ENCODE results near the gene STEAP1B. TPM values are rescaled to one million over a fixed set of nuclear protein-coding genes. Genes with fewer than 3 reads are reported as not detected.
"Not testable (repeated sequence)": the region's sequence is repeated elsewhere in the genome, so short reads cannot be mapped to it uniquely, and the experiment has no call there.

Gene STEAP1B
- total RNA-seq, 4 donors from 2014 or later: 1.6 to 2.2 (median 1.6) TPM

GRCh38 chr7:22541789-22542188 lies 41.8 kb upstream of the STEAP1B start:
- no peak overlapping the region for H3K4me3 ChIP-seq
- H3K27me3 ChIP-seq: peaks cover 0 to 34% (median 2%) of the 10 kb centered on the region in 4 donors
- H3K36me3 ChIP-seq: no peaks in the 10 kb centered on the region
- peak; percentile 21 for DNase-seq (ENCODE audit: extremely low spot score)
- 94% methylated on average over 6 of the region's 6 CpGs for WGBS
- H3K27ac ChIP-seq (replicated peaks in 1 of 4): no peak overlapping the region
- TF ChIP-seq EP300 (IDR thresholded peaks at IDR 0.05): no peak
- TF ChIP-seq POLR2AphosphoS5 (IDR thresholded peaks at IDR 0.05): no peak
- no peak for TF ChIP-seq CTCF (IDR thresholded peaks at IDR 0.05)
- no peak for TF ChIP-seq POLR2A (IDR thresholded peaks at IDR 0.05; ENCODE audit: low read depth)
- H3K9me3 ChIP-seq: no peaks in the 10 kb centered on the region
- H3K4me1 ChIP-seq: no peaks in the 10 kb centered on the region
- intact Hi-C loops (cut with DNase I): no loop called here

- H3K4me3 ChIP-seq; DNase-seq (ENCODE audit: extremely low spot score); H3K4me1 ChIP-seq; H3K36me3 ChIP-seq; H3K27ac ChIP-seq (replicated peaks in 1 of 4); intact Hi-C loops (cut with DNase I); H3K27me3 ChIP-seq; H3K9me3 ChIP-seq: not testable (repeated sequence)
- no CpG with 5 or more reads among the region's 14 CpGs for WGBS
These were observed 28.5 kb upstream of the STEAP1B start for GRCh38 chr7:22528537-22528936.

- H3K27ac ChIP-seq (replicated peaks in 1 of 4); H3K9me3 ChIP-seq; H3K4me1 ChIP-seq; H3K27me3 ChIP-seq; H3K4me3 ChIP-seq; H3K36me3 ChIP-seq; DNase-seq (ENCODE audit: extremely low spot score); intact Hi-C loops (cut with DNase I): not testable (repeated sequence)
- 47% methylated on average over 5 of the region's 5 CpGs for WGBS
These were observed 24.5 kb upstream of the STEAP1B start for GRCh38 chr7:22524353-22524947.

- H3K4me3 ChIP-seq; H3K36me3 ChIP-seq; H3K27ac ChIP-seq (replicated peaks in 1 of 4); H3K9me3 ChIP-seq; H3K4me1 ChIP-seq; DNase-seq (ENCODE audit: extremely low spot score); H3K27me3 ChIP-seq; intact Hi-C loops (cut with DNase I): not testable (repeated sequence)
- TF ChIP-seq CTCF (IDR thresholded peaks at IDR 0.05): peak in 1 of 3 experiments; percentile 41
- 43% methylated on average over 16 of the region's 16 CpGs for WGBS
These were observed 23.7 kb upstream of the STEAP1B start for GRCh38 chr7:22523478-22524352.

GRCh38 chr7:22519560-22519959 lies 19.6 kb upstream of the STEAP1B start:
- H3K27ac ChIP-seq (replicated peaks in 1 of 4); H3K9me3 ChIP-seq; intact Hi-C loops (cut with DNase I); DNase-seq (ENCODE audit: extremely low spot score); H3K36me3 ChIP-seq; H3K27me3 ChIP-seq; H3K4me3 ChIP-seq; H3K4me1 ChIP-seq: not testable (repeated sequence)
- 80% methylated on average over 1 of the region's 1 CpG for WGBS

- H3K9me3 ChIP-seq; H3K4me3 ChIP-seq; H3K4me1 ChIP-seq; H3K27ac ChIP-seq (replicated peaks in 1 of 4); DNase-seq (ENCODE audit: extremely low spot score); H3K27me3 ChIP-seq; H3K36me3 ChIP-seq; intact Hi-C loops (cut with DNase I): not testable (repeated sequence)
- WGBS: 83% methylated on average over 4 of the region's 4 CpGs
These were observed 17.0 kb upstream of the STEAP1B start for GRCh38 chr7:22516950-22517349.

GRCh38 chr7:22514963-22515362 lies 15.0 kb upstream of the STEAP1B start:
- H3K9me3 ChIP-seq; H3K27ac ChIP-seq (replicated peaks in 1 of 4); H3K27me3 ChIP-seq; H3K36me3 ChIP-seq; H3K4me1 ChIP-seq; DNase-seq (ENCODE audit: extremely low spot score); intact Hi-C loops (cut with DNase I); H3K4me3 ChIP-seq: not testable (repeated sequence)
- WGBS: 75% methylated on average over 1 of the region's 1 CpG

- H3K4me3 ChIP-seq; intact Hi-C loops (cut with DNase I); H3K27me3 ChIP-seq; H3K4me1 ChIP-seq; H3K9me3 ChIP-seq; DNase-seq (ENCODE audit: extremely low spot score); H3K27ac ChIP-seq (replicated peaks in 1 of 4); H3K36me3 ChIP-seq: not testable (repeated sequence)
- WGBS: 96% methylated on average over 3 of the region's 3 CpGs
These were observed 7.3 kb upstream of the STEAP1B start for GRCh38 chr7:22507320-22507719.

GRCh38 chr7:22506316-22507020 lies 6.5 kb upstream of the STEAP1B start:
- H3K4me3 ChIP-seq; H3K27ac ChIP-seq (replicated peaks in 1 of 4); intact Hi-C loops (cut with DNase I); H3K36me3 ChIP-seq; H3K4me1 ChIP-seq; H3K9me3 ChIP-seq; DNase-seq (ENCODE audit: extremely low spot score); H3K27me3 ChIP-seq: not testable (repeated sequence)
- WGBS: 76% methylated on average over 5 of the region's 9 CpGs

Data from esophagus muscularis mucosa (tissue), 4 donors.